Astrocyte of the cerebellum (primary cell): ENCODE data around the gene KERA.

ENCODE experiments used
- DNase-seq: peaks from one replicate; pipeline ENCODE4 v3.0.0-alpha.2; 2011; ENCODE audit warnings: low read depth
- H3K4me3 ChIP-seq: 2 replicates; pipeline ENCODE4 v1.5.1; 2011; ENCODE audit warnings: mild to moderate bottlenecking, low read depth, low read length, moderate library complexity
- CTCF ChIP-seq: IDR thresholded peaks from 2 replicates; pipeline ENCODE4 v1.5.1; 2012; ENCODE audit warnings: low read length, low read depth, moderate library complexity, mild to moderate bottlenecking; ENCODE audit errors: missing control alignments
- in situ Hi-C: cut with HindIII; loops from 2 replicates; pipeline ENCODE4 v1.10.0; 2017; ENCODE audit warnings: low sequenced_read_pairs

The KERA gene

GRCh38 chr12:91052026-91052425 is 5.8 kb downstream of the KERA start:
- in situ Hi-C loops, result no loop called here

GRCh38 chr12:91044586-91044985 is 13.2 kb downstream of the KERA start:
- TF ChIP-seq CTCF, result no peak
- no peak overlapping the region for H3K4me3 ChIP-seq
- no peak for DNase-seq
- in situ Hi-C loops, result no loop called here

More at GRCh38 chr12:91052026-91052425, 5.8 kb downstream of the KERA start:
- no peak overlapping the region for H3K4me3 ChIP-seq
- DNase-seq, result no peak
- TF ChIP-seq CTCF, result no peak

GRCh38 chr12:91043408-91043807 is 14.4 kb downstream of the KERA start:
- TF ChIP-seq CTCF, result no peak
- DNase-seq, result no peak
- no peak overlapping the region for H3K4me3 ChIP-seq
- in situ Hi-C loops, result no loop called here

GRCh38 chr12:91040096-91040755 is 17.6 kb downstream of the KERA start:
- peak; percentile 44 for DNase-seq
- TF ChIP-seq CTCF, result no peak
- in situ Hi-C loops, result no loop called here
- no peak overlapping the region for H3K4me3 ChIP-seq

- TF ChIP-seq CTCF, result no peak
- in situ Hi-C loops, result no loop called here
- DNase-seq, result no peak
- H3K4me3 ChIP-seq, result no peak overlapping the region
These were observed 20.5 kb downstream of the KERA start for GRCh38 chr12:91037276-91037675.

GRCh38 chr12:91033251-91033650 is 24.6 kb downstream of the KERA start:
- in situ Hi-C loops, result no loop called here
- no peak overlapping the region for H3K4me3 ChIP-seq
- no peak for DNase-seq
- no peak for TF ChIP-seq CTCF
